Measurements from ENCODE around the gene LPGAT1. TPM values are rescaled to one million over a fixed set of nuclear protein-coding genes. Genes with fewer than 3 reads are reported as not detected.
"Not testable (repeated sequence)": the region's sequence is repeated elsewhere in the genome, so short reads cannot be mapped to it uniquely, and the experiment has no call there.

Gene LPGAT1
- total RNA-seq, 4 donors from 2014 or later: 49.0 to 76.2 (median 62.2) TPM

- Histone ChIP-seq H3K9me3 (no peaks in the 10 kb centered on the region), H3K4me3 (no peak overlapping the region), H3K36me3 (no peaks in the 10 kb centered on the region), H3K27ac (replicated peaks in 1 of 4) (no peak overlapping the region), H3K27me3 (no peaks in the 10 kb centered on the region), H3K4me1 (no peaks in the 10 kb centered on the region)
- intact Hi-C loops (cut with DNase I): no loop called here
- DNase-seq (ENCODE audit: extremely low spot score): no peak
- TF ChIP-seq POLR2AphosphoS5 (IDR thresholded peaks at IDR 0.05): no peak
- TF ChIP-seq CTCF (IDR thresholded peaks at IDR 0.05): no peak
- no peak for TF ChIP-seq POLR2A (IDR thresholded peaks at IDR 0.05; ENCODE audit: low read depth)
- TF ChIP-seq EP300 (IDR thresholded peaks at IDR 0.05): no peak
- WGBS: 95% methylated on average over 6 of the region's 6 CpGs
Observed at GRCh38 chr1:211722277-211723175, 108.0 kb downstream of the LPGAT1 start.

GRCh38 chr1:211716555-211716954 lies 114.0 kb downstream of the LPGAT1 start:
- H3K27ac ChIP-seq (replicated peaks in 1 of 4); H3K9me3 ChIP-seq; H3K27me3 ChIP-seq; DNase-seq (ENCODE audit: extremely low spot score); intact Hi-C loops (cut with DNase I); H3K4me1 ChIP-seq; H3K36me3 ChIP-seq; H3K4me3 ChIP-seq: not testable (repeated sequence)
- WGBS: 91% methylated on average over 4 of the region's 4 CpGs

DNA sequence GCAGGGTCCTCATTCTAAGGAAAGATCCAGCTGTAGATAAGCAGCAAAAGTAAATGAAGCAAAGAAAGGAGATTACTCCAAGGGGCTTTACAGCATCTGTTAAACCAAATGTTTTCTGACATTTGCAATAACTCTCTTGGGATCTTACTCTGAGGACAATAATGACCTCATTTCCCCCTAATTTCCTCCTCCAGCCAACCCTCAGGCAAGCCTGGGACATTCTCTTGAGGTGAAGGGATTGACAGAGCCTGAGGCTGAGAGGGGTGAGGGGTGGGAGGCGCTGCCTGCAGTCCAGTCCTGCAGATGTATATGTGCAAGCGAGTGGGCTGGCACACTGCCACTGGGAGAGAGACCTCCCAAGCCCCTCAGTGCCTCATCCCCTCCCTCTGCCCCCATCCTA lies 114.6 kb downstream of the LPGAT1 start:
- H3K36me3 ChIP-seq: no peaks in the 10 kb centered on the region
- DNase-seq (ENCODE audit: extremely low spot score): no peak
- no peak overlapping the region for H3K4me3 ChIP-seq
- H3K4me1 ChIP-seq: no peaks in the 10 kb centered on the region
- H3K9me3 ChIP-seq: no peaks in the 10 kb centered on the region
- intact Hi-C loops (cut with DNase I): no loop called here
- peaks cover 0 to 6% (median 0%) of the 10 kb centered on the region in 4 donors for H3K27me3 ChIP-seq
- no peak overlapping the region for H3K27ac ChIP-seq (replicated peaks in 1 of 4)
- WGBS: 62% methylated on average over 2 of the region's 2 CpGs
- TF ChIP-seq POLR2A (IDR thresholded peaks at IDR 0.05; ENCODE audit: low read depth) (no peak), CTCF (IDR thresholded peaks at IDR 0.05) (no peak), POLR2AphosphoS5 (IDR thresholded peaks at IDR 0.05) (no peak), EP300 (IDR thresholded peaks at IDR 0.05) (no peak)

DNA sequence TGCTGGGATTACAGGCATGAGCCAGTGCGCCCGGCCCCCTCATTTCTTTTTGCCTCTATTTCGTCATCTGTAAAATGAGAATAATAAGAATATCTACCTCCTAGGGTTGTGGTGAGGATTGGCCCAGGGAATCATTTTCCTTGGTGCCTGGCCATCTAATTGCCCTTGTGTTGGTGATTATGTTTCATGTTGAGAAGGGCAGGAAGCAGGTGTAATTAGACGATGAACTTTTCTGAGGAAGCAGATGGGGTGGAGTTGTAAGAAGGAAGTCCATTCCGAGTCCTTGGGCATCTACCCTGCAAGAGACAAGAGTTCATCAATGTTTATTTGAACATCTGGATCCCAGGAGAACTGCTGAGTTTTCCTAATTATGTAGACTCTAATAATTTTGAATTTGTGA lies 116.4 kb downstream of the LPGAT1 start:
- no peak overlapping the region for H3K27ac ChIP-seq (replicated peaks in 1 of 4)
- H3K4me1 ChIP-seq: no peaks in the 10 kb centered on the region
- 71% methylated on average over 5 of the region's 5 CpGs for WGBS
- H3K4me3 ChIP-seq: no peak overlapping the region
- peaks cover 0 to 6% (median 0%) of the 10 kb centered on the region in 4 donors for H3K27me3 ChIP-seq
- DNase-seq (ENCODE audit: extremely low spot score): no peak
- H3K36me3 ChIP-seq: no peaks in the 10 kb centered on the region
- TF ChIP-seq EP300 (IDR thresholded peaks at IDR 0.05) (no peak), POLR2AphosphoS5 (IDR thresholded peaks at IDR 0.05) (no peak), POLR2A (IDR thresholded peaks at IDR 0.05; ENCODE audit: low read depth) (no peak), CTCF (IDR thresholded peaks at IDR 0.05) (no peak)
- intact Hi-C loops (cut with DNase I): no loop called here
- no peaks in the 10 kb centered on the region for H3K9me3 ChIP-seq

- intact Hi-C loops (cut with DNase I): no loop called here
- WGBS: 89% methylated on average over 10 of the region's 10 CpGs
- peaks cover 0 to 6% (median 0%) of the 10 kb centered on the region in 4 donors for H3K27me3 ChIP-seq
- no peaks in the 10 kb centered on the region for H3K9me3 ChIP-seq
- H3K4me1 ChIP-seq: no peaks in the 10 kb centered on the region
- no peak for DNase-seq (ENCODE audit: extremely low spot score)
- no peak overlapping the region for H3K4me3 ChIP-seq
- no peaks in the 10 kb centered on the region for H3K36me3 ChIP-seq
- no peak overlapping the region for H3K27ac ChIP-seq (replicated peaks in 1 of 4)
- TF ChIP-seq POLR2AphosphoS5 (IDR thresholded peaks at IDR 0.05) (no peak), EP300 (IDR thresholded peaks at IDR 0.05) (no peak), POLR2A (IDR thresholded peaks at IDR 0.05; ENCODE audit: low read depth) (no peak)
Observed at GRCh38 chr1:211713231-211713630, 117.3 kb downstream of the LPGAT1 start.

All from esophagus muscularis mucosa (tissue), 4 donors.